ENCODE results near the gene UVRAG. TPM values are rescaled to one million over a fixed set of nuclear protein-coding genes. Genes with fewer than 3 reads are reported as not detected.

Gene UVRAG
- total RNA-seq, 1 donor from 2014 or later: 45.2 TPM

DNA sequence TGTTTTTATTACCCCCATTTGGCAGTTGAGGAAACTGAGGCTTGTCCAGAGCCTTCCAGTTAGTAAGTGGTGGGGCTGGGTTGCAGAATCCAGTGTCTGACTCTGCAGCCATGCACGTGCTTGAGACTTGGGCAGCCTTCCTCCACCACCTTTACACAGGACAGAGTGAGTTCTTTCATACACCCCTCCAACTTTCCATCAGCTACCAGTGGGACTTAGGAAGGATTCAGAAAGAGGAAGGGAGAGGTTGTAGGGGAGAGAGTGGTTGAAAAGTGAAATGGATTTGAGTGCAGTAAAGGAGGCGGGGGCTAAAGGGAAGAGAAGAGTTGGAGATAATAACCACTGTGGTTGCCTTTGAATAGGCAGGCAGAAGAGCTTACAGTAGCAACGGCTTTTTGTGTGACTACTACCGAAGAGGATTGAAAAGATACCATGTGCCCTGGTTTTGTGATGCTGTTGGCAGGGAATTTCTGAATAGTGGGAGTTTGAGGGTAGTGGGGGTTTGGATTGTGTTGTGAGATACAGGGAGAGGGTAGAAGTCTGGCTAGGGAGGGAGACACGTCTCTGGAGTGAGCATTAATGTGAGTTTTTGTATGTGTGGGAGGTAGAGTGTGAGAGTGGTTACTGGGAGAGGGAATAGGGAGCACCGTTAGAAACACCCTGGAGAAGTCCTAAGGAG, 1.7 kb downstream of the UVRAG start:
- no peak for DNase-seq (ENCODE audit: low spot score in 2 of 2)
- no peak for TF ChIP-seq CTCF (IDR thresholded peaks at IDR 0.05)
- Histone ChIP-seq H3K27me3 (no peaks in the 10 kb centered on the region), H3K27ac (no peak overlapping the region), H3K4me1 (peaks cover 3 to 9% of the 10 kb centered on the region in 2 donors), H3K36me3 (no peaks in the 10 kb centered on the region), H3K4me3 (peak overlapping the region; percentile 75 to 93), H3K9me3 (no peaks in the 10 kb centered on the region)
- intact Hi-C loops (cut with DNase I): loop anchor here (5.0 to 10.0 kb wide), 3 partner anchors 51 to 418 kb away; no protein-coding TSS in a partner anchor

DNA sequence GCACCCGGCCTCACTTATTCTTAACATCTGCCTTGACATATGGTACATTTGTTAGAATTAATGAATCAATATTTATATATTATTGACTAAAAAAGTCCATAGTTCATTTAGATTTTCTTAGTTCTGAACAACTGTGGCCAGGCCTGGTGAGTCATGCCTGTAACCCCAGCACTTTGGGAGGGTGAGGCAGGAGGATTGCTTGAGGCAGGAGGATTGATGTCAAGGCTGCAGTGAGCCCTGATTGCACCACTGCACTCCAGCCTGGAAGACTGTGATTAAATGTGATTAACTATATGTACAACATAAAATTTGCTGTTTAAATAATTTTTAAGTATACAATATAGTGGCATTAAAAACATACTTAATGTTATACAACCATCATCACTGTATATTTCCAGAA, 5.6 kb downstream of the UVRAG start:
- no peak overlapping the region for H3K27ac ChIP-seq
- no peak for DNase-seq (ENCODE audit: low spot score in 2 of 2)
- H3K4me1 ChIP-seq: peaks cover 3 to 6% of the 10 kb centered on the region in 2 donors
- H3K27me3 ChIP-seq: no peaks in the 10 kb centered on the region
- intact Hi-C loops (cut with DNase I): no loop called here
- TF ChIP-seq CTCF (IDR thresholded peaks at IDR 0.05): no peak
- H3K36me3 ChIP-seq: no peaks in the 10 kb centered on the region
- no peaks in the 10 kb centered on the region for H3K9me3 ChIP-seq
- H3K4me3 ChIP-seq: no peak overlapping the region

DNA sequence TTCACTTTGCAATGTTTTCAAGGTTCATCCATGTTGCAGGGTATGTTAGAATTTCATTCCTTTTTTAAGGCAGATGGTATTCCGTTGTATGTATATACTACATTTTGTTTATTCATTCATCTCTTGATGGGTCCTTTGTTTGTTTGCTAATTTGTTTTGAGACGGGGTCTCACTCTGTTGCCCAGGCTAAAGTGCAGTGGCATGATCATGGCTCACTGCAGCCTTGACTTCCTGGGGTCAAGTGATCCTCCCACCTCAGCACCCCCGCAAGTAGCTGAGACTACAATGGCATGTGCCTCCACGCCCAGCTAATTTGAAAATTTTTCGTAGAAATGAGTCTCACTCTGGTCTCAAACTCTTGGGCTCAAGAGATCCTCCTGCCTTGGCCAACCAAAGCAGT, 6.2 kb downstream of the UVRAG start:
- TF ChIP-seq CTCF (IDR thresholded peaks at IDR 0.05): no peak
- Histone ChIP-seq H3K27ac (no peak overlapping the region), H3K9me3 (no peaks in the 10 kb centered on the region), H3K27me3 (no peaks in the 10 kb centered on the region), H3K4me3 (no peak overlapping the region), H3K36me3 (no peaks in the 10 kb centered on the region), H3K4me1 (peaks cover 7 to 12% of the 10 kb centered on the region in 2 donors)
- intact Hi-C loops (cut with DNase I): no loop called here
- no peak for DNase-seq (ENCODE audit: low spot score in 2 of 2)

DNA sequence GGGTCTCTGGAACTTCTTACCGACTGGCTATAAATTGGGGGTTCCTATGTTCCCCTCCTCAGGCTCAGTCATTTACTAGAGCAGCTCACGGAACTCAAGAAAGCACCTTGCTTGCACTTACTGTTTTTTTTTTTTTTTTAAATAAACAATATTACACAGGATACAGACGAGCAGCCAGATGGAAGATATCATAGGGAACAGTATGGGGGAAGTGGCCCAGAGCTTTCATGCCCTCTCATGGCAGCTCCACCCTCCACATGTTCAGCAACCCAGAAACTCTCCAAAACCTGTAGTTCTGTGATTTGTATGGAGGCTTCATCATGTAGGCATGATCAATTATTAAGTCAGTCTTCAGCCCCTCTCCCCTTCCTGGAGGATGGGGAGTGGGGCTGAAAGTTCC, 7.5 kb downstream of the UVRAG start:
- DNase-seq (ENCODE audit: low spot score in 2 of 2): no peak
- intact Hi-C loops (cut with DNase I): no loop called here

DNA sequence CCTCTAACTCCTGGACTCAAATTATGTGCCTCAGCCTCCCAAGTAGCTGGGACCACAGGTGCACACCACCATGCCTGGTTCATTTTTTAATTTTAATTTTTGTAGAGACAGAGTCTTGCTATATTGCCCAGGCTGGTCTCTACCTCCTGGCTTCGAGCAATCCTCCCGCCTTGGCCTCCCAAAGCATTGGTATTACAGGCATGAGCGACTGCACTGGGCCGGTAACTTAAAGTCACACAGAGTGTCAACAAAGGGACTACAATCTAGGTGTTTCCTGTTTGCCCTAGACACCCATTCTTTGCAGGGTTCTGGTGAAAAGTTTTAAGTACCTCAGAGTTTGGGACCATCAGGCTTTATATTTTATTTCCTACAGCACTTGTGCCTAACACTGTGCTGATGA, 8.4 kb downstream of the UVRAG start:
- Histone ChIP-seq H3K27ac (no peak overlapping the region), H3K4me1 (peaks cover 12 to 21% of the 10 kb centered on the region in 2 donors), H3K36me3 (no peaks in the 10 kb centered on the region), H3K27me3 (no peaks in the 10 kb centered on the region), H3K9me3 (no peaks in the 10 kb centered on the region), H3K4me3 (no peak overlapping the region)
- intact Hi-C loops (cut with DNase I): no loop called here
- no peak for TF ChIP-seq CTCF (IDR thresholded peaks at IDR 0.05)
- no peak for DNase-seq (ENCODE audit: low spot score in 2 of 2)

More for the DNA sequence above, 7.5 kb downstream of the UVRAG start:
- H3K36me3 ChIP-seq: no peaks in the 10 kb centered on the region
- H3K27me3 ChIP-seq: no peaks in the 10 kb centered on the region
- H3K27ac ChIP-seq: no peak overlapping the region
- H3K9me3 ChIP-seq: no peaks in the 10 kb centered on the region
- peaks cover 11 to 12% of the 10 kb centered on the region in 2 donors for H3K4me1 ChIP-seq
- no peak overlapping the region for H3K4me3 ChIP-seq
- no peak for TF ChIP-seq CTCF (IDR thresholded peaks at IDR 0.05)

Measured in ascending aorta (tissue), 2 donors.